Mammary epithelial cell (primary cell): Measurements from ENCODE around the gene WASL.

ENCODE experiments used
- CTCF ChIP-seq, 2 donors: IDR thresholded peaks in 1 of 2; conservative IDR thresholded peaks in 1 of 2; 2 replicates each; pipeline ENCODE4 v1.5.1; 2011 to 2012; ENCODE audit warnings: inconsistent platforms in 2 of 2, low read length in 2 of 2, mild to moderate bottlenecking in 2 of 2, control low read depth in 1 of 2, low read depth in 1 of 2; ENCODE audit not compliant: insufficient read depth in 1 of 2; ENCODE audit errors: extremely low read depth in 1 of 2
- EZH2 ChIP-seq: IDR thresholded peaks from 2 replicates; pipeline ENCODE4 v1.6.1; 2012; ENCODE audit warnings: low read length, inconsistent platforms, borderline replicate concordance

DNA sequence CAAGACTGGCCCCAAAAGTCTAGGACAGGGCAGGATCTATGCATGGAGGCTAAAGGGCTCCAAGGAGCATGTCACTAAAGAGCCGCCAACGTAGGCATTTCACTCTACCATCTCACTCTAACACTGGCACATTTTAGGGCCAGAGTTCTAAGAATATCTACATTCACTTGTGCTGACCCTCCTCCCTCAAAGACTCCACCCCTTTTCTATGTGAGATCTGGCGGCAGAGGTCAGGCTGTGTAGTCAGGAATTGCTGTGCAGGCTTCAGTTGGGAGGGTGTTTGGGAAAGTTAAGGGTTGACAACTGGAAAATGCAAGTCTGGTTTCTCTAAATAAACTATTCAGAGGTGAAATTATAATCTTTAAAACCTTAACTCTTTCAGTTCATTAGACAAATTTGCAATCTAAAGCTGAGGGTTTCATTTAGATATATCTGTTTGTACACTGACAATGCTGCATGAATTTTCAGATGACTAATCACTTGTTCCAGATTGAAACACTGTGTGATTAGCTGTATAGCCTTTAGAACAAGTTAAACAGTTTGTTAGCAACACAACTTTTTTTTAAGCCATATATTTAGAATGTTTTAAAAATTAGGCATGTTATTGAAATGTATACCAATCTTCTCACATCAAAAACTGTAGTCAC lies 74.9 kb downstream of the WASL start:
- TF ChIP-seq CTCF (conservative IDR thresholded peaks at IDR 0.05 in 1 of 2, IDR thresholded peaks at IDR 0.05 in 1 of 2; ENCODE audit: extremely low read depth in 1 of 2, insufficient read depth in 1 of 2, low read depth in 1 of 2, low read length in 2 of 2) (no peak), EZH2 (no peak)
